ENCODE data around the gene DEFB110. TPM values are rescaled to one million over a fixed set of nuclear protein-coding genes. Genes with fewer than 3 reads are reported as not detected.

DEFB110 gene
- total RNA-seq, 4 donors from 2014 or later, result not detected

DNA sequence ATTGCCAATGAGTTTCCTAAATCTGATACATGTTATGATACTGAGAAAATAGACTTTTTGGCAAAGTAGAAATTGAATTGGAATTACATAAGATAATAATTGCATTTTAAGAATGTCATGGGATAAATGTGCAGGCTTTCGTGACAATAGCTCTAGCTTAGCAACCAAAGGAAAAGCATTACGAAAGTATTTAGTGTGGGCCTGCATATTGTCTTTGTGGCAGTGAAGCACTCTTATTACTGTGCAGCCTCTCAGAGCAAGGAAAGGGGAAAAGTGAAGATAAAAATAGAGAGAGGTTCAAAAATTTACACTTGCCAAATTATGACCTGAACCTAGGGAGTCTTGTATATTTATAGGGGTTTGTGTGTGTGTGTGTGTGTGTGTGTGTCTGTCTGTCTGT lies 39.7 kb downstream of the DEFB110 start:
- intact Hi-C loops (cut with DNase I), result no loop called here
- 87 to 95% methylated on average over 2 of the region's 2 CpGs for WGBS, 2 donors

DNA sequence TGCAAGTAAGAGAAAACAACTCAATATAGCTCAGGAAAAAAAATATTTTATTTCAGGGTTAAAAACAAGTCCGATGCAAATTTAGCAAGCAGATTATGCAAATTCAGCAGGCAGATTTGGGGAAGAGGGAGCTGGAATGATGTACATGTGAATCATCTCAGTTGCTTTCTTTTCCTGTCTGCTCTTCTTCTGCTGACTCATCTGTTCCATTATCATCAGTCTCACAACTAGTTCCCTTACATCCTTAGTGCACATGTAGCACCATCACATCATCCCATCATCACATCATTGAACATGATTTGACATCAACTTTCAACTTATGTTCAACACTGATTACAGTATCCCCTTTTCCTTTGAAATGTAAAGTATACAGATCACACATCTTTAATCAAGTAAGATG lies 40.9 kb downstream of the DEFB110 start:
- Histone ChIP-seq H3K9me3 (no peaks in the 10 kb centered on the region), H3K4me3 (no peak overlapping the region), H3K36me3 (no peaks in the 10 kb centered on the region), H3K27ac (no peak overlapping the region), H3K4me1 (no peaks in the 10 kb centered on the region), H3K27me3 (no peaks in the 10 kb centered on the region)
- WGBS, 2 donors, result 34 to 58% methylated on average over 1 of the region's 1 CpG
- DNase-seq, result no peak
- intact Hi-C loops (cut with DNase I), result no loop called here
- TF ChIP-seq, protein P1, sequence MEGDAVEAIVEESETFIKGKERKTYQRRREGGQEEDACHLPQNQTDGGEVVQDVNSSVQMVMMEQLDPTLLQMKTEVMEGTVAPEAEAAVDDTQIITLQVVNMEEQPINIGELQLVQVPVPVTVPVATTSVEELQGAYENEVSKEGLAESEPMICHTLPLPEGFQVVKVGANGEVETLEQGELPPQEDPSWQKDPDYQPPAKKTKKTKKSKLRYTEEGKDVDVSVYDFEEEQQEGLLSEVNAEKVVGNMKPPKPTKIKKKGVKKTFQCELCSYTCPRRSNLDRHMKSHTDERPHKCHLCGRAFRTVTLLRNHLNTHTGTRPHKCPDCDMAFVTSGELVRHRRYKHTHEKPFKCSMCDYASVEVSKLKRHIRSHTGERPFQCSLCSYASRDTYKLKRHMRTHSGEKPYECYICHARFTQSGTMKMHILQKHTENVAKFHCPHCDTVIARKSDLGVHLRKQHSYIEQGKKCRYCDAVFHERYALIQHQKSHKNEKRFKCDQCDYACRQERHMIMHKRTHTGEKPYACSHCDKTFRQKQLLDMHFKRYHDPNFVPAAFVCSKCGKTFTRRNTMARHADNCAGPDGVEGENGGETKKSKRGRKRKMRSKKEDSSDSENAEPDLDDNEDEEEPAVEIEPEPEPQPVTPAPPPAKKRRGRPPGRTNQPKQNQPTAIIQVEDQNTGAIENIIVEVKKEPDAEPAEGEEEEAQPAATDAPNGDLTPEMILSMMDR (IDR thresholded peaks at IDR 0.05), result no peak
- no peak for TF ChIP-seq POLR2A (IDR thresholded peaks at IDR 0.05)

More for the DNA sequence above, 39.7 kb downstream of the DEFB110 start:
- DNase-seq, result no peak
- Histone ChIP-seq H3K27ac (no peak overlapping the region), H3K4me1 (no peaks in the 10 kb centered on the region), H3K4me3 (no peak overlapping the region), H3K27me3 (no peaks in the 10 kb centered on the region), H3K9me3 (no peaks in the 10 kb centered on the region), H3K36me3 (no peaks in the 10 kb centered on the region)
- TF ChIP-seq POLR2A (IDR thresholded peaks at IDR 0.05), result no peak
- TF ChIP-seq, protein P1 (IDR thresholded peaks at IDR 0.05), result no peak

DNA sequence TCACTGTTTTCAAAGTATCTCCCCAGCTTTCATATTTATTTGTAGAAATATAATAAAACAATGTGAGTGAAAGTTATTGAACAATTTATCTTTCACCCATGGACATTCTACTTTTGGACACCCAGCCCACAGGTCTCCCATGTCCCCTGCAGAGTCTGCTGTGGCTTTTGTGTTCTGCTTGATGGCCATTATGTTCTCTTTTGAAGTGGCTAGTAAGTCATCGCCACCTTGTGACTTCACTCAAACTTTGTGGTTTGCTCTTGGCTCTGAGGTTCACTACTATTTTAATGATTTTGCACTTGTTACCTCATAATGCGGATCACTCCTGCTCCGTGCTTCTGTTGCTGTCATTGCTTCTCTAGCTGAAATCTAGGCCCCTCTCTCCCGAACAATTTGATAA lies 42.2 kb downstream of the DEFB110 start:
- Histone ChIP-seq H3K4me1 (no peaks in the 10 kb centered on the region), H3K27ac (no peak overlapping the region), H3K27me3 (no peaks in the 10 kb centered on the region), H3K9me3 (no peaks in the 10 kb centered on the region), H3K4me3 (no peak overlapping the region), H3K36me3 (no peaks in the 10 kb centered on the region)
- TF ChIP-seq, protein P1 (IDR thresholded peaks at IDR 0.05), result no peak
- TF ChIP-seq POLR2A (IDR thresholded peaks at IDR 0.05), result no peak
- DNase-seq, result no peak
- intact Hi-C loops (cut with DNase I), result no loop called here
- WGBS, 2 donors, result 67 to 82% methylated on average over 4 of the region's 4 CpGs

DNA sequence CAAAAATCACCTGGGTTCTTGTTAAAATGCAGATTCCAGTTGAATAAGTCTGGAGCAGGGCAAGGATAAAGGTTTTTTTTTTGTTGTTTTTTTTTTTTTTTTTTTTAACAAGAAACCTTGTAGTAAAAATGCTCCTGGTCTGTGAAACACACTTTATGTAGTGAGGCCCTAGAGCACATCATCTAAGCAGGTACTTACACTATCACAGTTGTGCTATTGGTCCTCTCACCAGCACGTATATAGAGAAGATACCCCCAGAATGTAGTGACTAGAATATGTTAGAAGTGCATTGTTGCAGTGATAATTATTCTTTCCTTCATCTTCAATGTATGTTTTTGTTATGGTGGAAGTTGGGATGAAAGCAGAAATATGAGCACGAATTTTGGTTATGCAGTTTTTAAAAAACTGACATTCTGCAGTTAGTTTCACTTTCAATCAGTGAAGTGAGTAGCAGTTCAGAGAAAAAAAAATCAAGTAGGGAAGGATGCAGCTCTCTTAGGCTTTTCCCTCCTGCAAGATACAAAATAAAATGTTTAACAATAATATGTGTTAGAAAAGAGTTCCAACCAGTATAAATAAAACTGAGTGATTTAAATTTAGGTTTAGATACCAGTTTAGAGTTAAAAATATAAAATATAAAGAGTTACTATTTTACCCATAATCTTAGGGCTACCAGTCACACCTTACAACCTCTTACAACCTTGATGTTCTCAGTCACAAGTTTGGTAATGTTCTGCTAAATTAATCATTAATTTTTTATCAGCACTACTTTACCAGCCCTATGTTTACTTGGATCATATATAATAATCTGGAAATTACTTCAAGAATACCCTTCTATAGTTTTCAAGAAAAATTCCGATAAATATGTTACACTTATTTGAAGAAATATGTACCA lies 43.2 kb downstream of the DEFB110 start:
- no peaks in the 10 kb centered on the region for H3K36me3 ChIP-seq
- no peak for DNase-seq
- no peaks in the 10 kb centered on the region for H3K4me1 ChIP-seq
- H3K4me3 ChIP-seq, result peak overlapping the region in 2 of 4 donors; percentile 1 to 35
- no peak overlapping the region for H3K27ac ChIP-seq
- intact Hi-C loops (cut with DNase I), result no loop called here
- H3K9me3 ChIP-seq, result no peaks in the 10 kb centered on the region
- TF ChIP-seq, protein P1 (IDR thresholded peaks at IDR 0.05), result no peak
- TF ChIP-seq POLR2A (IDR thresholded peaks at IDR 0.05), result no peak
- WGBS, 2 donors, result 30 to 36% methylated on average over 3 of the region's 3 CpGs
- no peaks in the 10 kb centered on the region for H3K27me3 ChIP-seq

DNA sequence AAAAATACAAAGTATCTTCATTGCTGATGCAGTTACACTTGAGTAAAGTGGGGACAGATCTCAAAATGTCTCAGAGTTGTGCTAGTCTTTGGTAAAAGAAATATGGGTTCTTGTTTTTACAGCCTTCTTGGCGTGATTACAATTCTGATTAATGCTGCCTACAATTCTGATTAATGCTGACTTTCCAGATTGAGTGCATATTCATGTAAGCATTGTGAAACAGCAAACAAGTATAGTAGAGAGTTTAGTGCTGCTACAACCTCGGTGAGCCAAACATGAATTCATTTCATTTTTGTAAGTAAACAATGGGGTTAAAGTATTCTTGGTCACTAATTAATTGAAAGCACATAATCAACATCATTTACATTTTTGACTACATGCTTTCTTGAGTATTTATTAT lies 52.2 kb downstream of the DEFB110 start, which contains the start of gene DEFB113:
TSS of gene DEFB113 (minus strand) at position 21 of the 400 bp plus-strand sequence. CDS start at position 21, 0 bp downstream.
- WGBS, 2 donors, result 29 to 41% methylated on average over 2 of the region's 2 CpGs
- H3K27me3 ChIP-seq, result no peaks in the 10 kb centered on the region
- H3K4me1 ChIP-seq, result no peaks in the 10 kb centered on the region
- no peak within 1 kb of the TSS for H3K27ac ChIP-seq
- no peaks in the 10 kb centered on the region for H3K9me3 ChIP-seq
- no peak for DNase-seq
- intact Hi-C loops (cut with DNase I), result no loop called here
- H3K36me3 ChIP-seq, result no peaks in the 10 kb centered on the region
- TF ChIP-seq POLR2A (IDR thresholded peaks at IDR 0.05), result no peak
- TF ChIP-seq, protein P1 (IDR thresholded peaks at IDR 0.05), result no peak
- H3K4me3 ChIP-seq, result no peak within 1 kb of the TSS

Data from esophagus squamous epithelium (tissue), 5 donors.